OCI-LY1 (cell line): ENCODE results near the gene LZTFL1.

ENCODE experiments used
- EZH2 ChIP-seq: fragments of 200-600 bp; sonication (generic), shearing (Covaris generic); IDR thresholded peaks from 2 replicates; pipeline ENCODE4 v1.8.0; 2017; ENCODE audit warnings: borderline replicate concordance, mixed run types, mild to moderate bottlenecking, antibody characterized with exemption, low read length, moderate library complexity, mixed read lengths
- TF ChIP-seq, protein P1 (sequence below): fragments of 200-600 bp; sonication (generic), shearing (Covaris generic); IDR thresholded peaks from 2 replicates; pipeline ENCODE4 v1.5.1; 2017; ENCODE audit warnings: mild to moderate bottlenecking, antibody characterized with exemption, low read length, moderate library complexity, mixed read lengths

GRCh38 chr3:45777111-45777745, 64.7 kb downstream of the LZTFL1 start:
- TF ChIP-seq, protein P1, sequence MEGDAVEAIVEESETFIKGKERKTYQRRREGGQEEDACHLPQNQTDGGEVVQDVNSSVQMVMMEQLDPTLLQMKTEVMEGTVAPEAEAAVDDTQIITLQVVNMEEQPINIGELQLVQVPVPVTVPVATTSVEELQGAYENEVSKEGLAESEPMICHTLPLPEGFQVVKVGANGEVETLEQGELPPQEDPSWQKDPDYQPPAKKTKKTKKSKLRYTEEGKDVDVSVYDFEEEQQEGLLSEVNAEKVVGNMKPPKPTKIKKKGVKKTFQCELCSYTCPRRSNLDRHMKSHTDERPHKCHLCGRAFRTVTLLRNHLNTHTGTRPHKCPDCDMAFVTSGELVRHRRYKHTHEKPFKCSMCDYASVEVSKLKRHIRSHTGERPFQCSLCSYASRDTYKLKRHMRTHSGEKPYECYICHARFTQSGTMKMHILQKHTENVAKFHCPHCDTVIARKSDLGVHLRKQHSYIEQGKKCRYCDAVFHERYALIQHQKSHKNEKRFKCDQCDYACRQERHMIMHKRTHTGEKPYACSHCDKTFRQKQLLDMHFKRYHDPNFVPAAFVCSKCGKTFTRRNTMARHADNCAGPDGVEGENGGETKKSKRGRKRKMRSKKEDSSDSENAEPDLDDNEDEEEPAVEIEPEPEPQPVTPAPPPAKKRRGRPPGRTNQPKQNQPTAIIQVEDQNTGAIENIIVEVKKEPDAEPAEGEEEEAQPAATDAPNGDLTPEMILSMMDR = no peak
- TF ChIP-seq EZH2 = no peak
